ENCODE data around the gene HCRTR2. TPM values are rescaled to one million over a fixed set of nuclear protein-coding genes. Genes with fewer than 3 reads are reported as not detected.

The HCRTR2 gene
- total RNA-seq, 1 donor from 2014 or later: not detected

DNA sequence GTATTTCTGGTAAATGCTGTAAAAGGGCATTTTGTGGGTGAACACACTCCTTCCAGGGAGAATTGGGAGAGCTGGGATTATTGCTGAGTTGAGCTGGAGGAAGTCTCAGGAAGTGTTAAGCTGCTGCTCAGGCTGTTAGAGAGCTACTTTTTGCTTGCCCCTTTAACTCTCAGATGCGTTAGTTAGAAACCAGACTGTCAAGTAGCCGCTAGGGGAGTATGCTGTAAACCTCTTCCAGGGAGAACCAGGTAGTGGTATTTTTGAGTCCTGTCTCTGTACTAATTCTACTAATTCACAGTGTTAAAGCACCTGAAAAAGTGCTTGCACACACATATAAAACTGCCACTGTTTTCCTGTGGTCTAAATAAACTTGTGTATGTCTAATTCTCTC, 146.4 kb downstream of the HCRTR2 start:
- Mint-ChIP-seq H3K4me1 (ENCODE audit: low read depth) (peaks cover 11% of the 10 kb centered on the region), H3K36me3 (ENCODE audit: insufficient read depth) (no peaks in the 10 kb centered on the region), H3K4me3 (ENCODE audit: low read depth) (no peak overlapping the region), H3K27me3 (no peaks in the 10 kb centered on the region), H3K9me3 (ENCODE audit: low read depth) (peaks cover 6% of the 10 kb centered on the region), H3K27ac (no peak overlapping the region)
- TF ChIP-seq CTCF (IDR thresholded peaks at IDR 0.05; ENCODE audit: unreplicated experiment): peak; percentile 14
- no peak for DNase-seq (ENCODE audit: low spot score, unreplicated experiment)

DNA sequence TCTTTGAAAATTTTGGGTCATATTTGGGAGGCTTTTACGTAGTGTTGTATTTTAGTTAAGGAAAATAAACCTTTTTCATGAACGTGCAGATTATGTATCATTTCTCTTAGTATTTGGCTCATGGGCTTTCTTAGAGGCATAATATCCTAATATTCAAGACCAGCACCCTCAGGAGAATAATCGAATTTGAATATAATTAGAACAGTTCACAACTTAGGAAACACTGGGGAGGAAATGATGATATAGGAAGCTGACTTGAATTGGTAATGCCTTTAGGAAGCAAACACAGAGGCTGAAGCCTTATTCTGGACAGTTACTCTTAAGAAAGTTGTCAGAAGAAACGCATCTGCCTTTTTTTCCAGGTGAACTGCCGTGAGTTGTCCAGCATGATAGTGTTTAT, 152.9 kb downstream of the HCRTR2 start, which contains the start of gene GFRAL:
TSS of gene GFRAL (plus strand) at position 301 of the 400 bp plus-strand sequence. CDS start at position 387, 86 bp downstream.
- H3K27me3 Mint-ChIP-seq: no peaks in the 10 kb centered on the region
- no peaks in the 10 kb centered on the region for H3K9me3 Mint-ChIP-seq (ENCODE audit: low read depth)
- H3K4me3 Mint-ChIP-seq (ENCODE audit: low read depth): no peak within 1 kb of the TSS
- H3K4me1 Mint-ChIP-seq (ENCODE audit: low read depth): no peaks in the 10 kb centered on the region
- H3K36me3 Mint-ChIP-seq (ENCODE audit: insufficient read depth): no peaks in the 10 kb centered on the region
- no peak within 1 kb of the TSS for H3K27ac Mint-ChIP-seq
- DNase-seq (ENCODE audit: low spot score, unreplicated experiment): no peak
- no peak for TF ChIP-seq CTCF (IDR thresholded peaks at IDR 0.05; ENCODE audit: unreplicated experiment)

Other genes with a start within 250 kb of the HCRTR2 start
- not detected in 2 replicates for gene GFRAL, start 153.0 kb downstream of the HCRTR2 start, total RNA-seq

Measured in progenitor cell of endocrine pancreas (in vitro differentiated cells).